HG02852 (cell line): ENCODE results near the gene FAM107B.

Experiments used
- ATAC-seq: cut with Tn5 transposase; IDR thresholded peaks from one replicate; pipeline ENCODE4 v1.9.1; 2021; ENCODE audit warnings: mild to moderate bottlenecking, moderate library complexity; ENCODE audit not compliant: unreplicated experiment

The FAM107B gene

GRCh38 chr10:14543046-14543903, 231.4 kb downstream of the FAM107B start:
- ATAC-seq, result no peak

GRCh38 chr10:14541379-14541778, 233.3 kb downstream of the FAM107B start:
- ATAC-seq, result no peak

DNA sequence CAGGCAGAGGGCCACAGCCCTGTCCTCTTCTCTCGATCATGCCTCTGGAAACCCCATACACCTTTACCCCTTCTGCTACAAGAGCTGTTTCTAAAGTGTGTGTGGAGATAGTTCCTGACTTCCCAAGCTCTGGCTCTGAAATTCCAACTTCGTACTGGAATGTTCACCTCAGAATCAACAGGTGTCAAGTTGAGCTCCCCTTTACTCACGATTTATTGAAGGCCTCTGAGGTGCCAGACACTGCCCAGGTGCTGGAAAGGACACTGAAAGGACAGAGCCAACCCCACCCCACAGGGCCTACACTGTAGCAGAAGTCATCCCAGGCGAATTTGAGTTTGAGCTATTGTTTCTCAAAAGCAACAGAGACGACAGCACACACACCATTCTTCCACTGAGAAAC, 234.1 kb downstream of the FAM107B start:
- ATAC-seq, result no peak

DNA sequence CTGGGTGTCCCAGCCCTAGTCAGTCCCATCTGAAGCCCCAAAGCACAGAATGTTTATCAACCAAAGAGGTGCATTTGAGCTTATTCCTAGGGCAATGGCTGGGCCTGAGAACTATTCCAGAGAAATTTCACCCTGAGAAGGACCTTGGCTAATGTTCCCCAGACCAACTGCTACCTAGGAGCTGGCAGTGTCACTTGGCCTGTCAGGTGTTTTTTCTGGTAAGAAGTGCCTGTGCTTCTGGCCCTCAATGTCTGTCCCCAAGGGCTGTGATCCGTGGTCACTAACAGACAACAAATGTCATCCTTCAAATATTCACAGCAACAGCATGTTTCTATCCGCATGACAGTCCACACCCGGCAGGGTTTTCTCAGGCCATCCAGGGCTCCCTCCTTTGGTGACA, 234.6 kb downstream of the FAM107B start:
- ATAC-seq, result no peak

- ATAC-seq, result no peak
These were observed 235.5 kb downstream of the FAM107B start for GRCh38 chr10:14539176-14539575.

DNA sequence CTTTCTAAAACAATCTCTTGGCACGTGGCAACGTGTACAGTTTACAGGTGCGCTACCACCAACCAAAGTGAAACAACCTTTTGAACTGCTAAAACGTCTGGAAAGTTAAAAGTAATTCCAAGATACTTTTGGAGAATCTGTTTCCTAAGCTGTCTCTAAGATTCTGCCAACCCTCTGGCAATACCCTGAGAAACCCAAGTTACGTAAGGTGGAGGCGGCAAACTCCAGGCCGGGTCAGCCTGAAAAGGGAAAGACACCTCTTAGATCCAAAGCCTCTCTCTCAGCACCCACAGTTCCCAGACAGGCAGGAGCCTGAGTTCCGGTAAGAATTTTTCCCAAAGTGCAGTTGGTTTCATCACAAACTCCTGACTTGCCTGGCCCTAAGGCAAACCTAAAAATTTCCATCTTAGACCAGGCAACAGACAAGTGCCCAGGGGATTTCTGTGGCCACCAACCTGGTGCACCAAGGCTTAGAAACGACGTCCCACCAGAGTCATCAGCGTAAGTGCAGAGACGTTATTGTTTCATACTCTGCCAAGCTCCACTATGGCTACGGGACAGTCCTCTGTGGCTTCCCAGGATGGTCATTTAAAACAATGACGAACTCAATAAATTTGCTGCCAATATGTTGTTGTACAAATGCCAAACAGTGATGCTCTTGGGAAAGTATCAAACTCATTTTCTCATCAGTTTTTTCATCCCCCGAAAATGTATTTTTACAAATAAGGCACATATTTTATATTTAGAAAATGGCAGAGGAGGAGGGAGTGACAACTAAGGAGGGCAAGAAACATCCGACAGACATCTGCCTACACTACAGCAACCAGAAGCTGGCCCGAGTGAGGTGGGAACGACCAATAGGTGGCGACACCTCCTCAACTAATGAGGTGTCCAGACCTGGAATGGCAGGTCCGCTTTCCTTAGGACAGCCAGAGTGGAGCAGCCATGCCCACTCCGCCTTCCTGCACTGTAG, 238.2 kb downstream of the FAM107B start:
- ATAC-seq, result no peak

GRCh38 chr10:14535457-14536130, 239.1 kb downstream of the FAM107B start:
- no peak for ATAC-seq

- ATAC-seq, result no peak
These were observed 240.5 kb downstream of the FAM107B start for GRCh38 chr10:14534152-14534551.

GRCh38 chr10:14533295-14533694, 241.4 kb downstream of the FAM107B start:
- no peak for ATAC-seq

- ATAC-seq, result no peak
These were observed 242.0 kb downstream of the FAM107B start for GRCh38 chr10:14532473-14533251.

DNA sequence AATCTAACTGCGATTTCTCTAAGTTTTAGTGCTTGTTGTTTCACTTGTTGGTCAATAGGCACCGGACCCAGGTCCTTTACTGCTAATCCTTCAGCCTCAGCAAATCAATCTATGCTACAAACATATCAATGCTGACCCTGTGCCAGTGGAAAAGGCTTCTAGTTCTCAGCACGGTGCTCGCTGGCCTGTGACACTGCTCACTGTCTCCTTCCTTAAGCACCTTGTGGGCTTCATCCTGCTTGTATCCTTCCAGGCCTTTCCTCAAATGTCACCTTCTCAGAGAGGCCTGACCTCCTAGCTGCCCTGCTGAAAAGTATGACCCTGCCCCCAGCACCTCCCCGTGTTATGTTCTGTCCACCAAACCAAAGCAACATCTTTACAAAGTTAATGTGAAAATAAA, 242.7 kb downstream of the FAM107B start:
- no peak for ATAC-seq

DNA sequence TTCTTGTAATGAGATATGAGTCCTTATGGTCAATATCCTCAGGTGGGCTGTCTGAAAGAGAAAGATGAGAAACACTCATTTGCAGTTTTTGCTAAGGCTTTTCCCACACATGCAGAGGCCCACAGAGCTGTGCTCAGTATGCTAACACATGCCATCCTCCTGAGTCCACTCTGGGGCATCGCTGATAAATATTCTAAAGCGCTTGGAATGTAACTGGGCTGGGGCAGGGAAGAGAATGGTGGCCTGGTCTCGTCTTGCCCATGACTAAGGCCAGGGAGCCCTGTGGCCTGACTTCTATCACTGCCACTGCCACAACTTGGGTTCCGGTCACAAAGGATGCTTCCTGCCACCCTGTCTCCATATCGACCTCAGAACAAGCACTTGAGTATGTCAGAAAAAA, 244.2 kb downstream of the FAM107B start:
- no peak for ATAC-seq

GRCh38 chr10:14529351-14529750, 245.3 kb downstream of the FAM107B start:
- ATAC-seq, result no peak

GRCh38 chr10:14528450-14528849, 246.2 kb downstream of the FAM107B start:
- ATAC-seq, result no peak

- no peak for ATAC-seq
These were observed 246.8 kb downstream of the FAM107B start for GRCh38 chr10:14527915-14528314.

DNA sequence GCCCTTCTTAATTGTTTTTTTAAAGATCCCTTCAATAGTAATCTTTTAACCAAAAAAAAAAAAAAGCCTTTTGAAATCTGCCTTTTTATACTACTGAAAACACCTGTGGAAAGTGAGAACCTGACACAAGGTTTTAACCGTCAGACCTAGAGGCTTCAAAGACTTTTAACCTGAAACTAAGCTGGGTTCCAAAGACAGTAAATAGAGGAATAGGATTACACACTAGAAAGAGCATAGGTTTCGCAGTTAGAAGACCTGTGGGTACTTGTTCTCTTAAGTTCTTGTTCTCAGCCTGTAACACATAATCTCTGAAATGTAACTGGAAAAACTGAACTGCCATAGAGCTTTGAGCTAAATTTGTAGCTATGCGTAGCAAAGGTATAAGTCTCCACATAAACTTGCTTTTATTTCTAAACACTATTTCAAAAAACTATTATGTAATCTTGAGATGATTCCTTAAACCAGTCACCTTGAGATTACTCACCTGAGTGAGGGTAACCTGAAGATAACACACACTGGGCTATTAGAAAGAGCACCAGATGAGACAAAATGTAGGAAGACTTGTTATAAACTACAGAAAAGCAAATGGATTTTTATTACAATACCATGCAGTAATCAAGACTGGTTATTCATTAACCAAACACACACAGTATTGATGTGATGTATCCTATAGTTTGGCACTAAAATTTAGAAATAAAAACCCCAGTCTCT, 247.4 kb downstream of the FAM107B start:
- ATAC-seq, result no peak

- ATAC-seq, result no peak
These were observed 248.4 kb downstream of the FAM107B start for GRCh38 chr10:14526326-14526725.

GRCh38 chr10:14524691-14525324, 249.9 kb downstream of the FAM107B start:
- ATAC-seq, result no peak

DNA sequence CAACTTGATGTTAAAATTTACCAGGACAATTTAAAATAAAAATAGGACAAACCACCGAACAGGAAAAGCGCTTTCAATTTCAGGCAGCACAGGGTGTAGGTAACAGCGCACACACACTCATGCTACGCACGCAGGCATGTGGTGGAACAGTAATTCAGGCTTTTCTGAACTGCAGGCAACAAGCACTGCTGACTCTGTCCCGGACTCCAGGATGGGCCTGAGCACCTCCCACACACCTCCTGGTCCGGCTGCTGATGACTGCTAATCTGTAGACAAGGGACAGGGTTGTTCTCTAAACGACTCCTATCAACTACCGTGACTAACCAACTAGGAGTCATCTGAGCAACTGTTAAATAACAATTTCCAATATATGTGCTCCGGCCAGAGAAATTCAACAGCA, 251.4 kb downstream of the FAM107B start:
- ATAC-seq, result no peak
